ENCODE data around the gene CD82.

The CD82 gene

GRCh38 chr11:44610186-44610955 is 44.9 kb downstream of the CD82 start:
- Histone ChIP-seq H3K9me3 (ENCODE audit: control insufficient read depth, insufficient read depth, low read length) (no peaks in the 10 kb centered on the region), H3K4me2 (ENCODE audit: low read length) (no peak overlapping the region), H3K4me3 (ENCODE audit: low read length) (no peak overlapping the region), H3K9me2 (replicated peaks; ENCODE audit: control insufficient read depth, low read length) (no peaks in the 10 kb centered on the region), H3K36me3 (ENCODE audit: control insufficient read depth, low read length) (no peaks in the 10 kb centered on the region), H3F3A (ENCODE audit: control insufficient read depth, insufficient read depth) (no peaks in the 10 kb centered on the region), H3K79me2 (ENCODE audit: control insufficient read depth, low read length) (no peaks in the 10 kb centered on the region), H4K20me1 (ENCODE audit: control insufficient read depth, insufficient read depth, low read depth, low read length) (no peaks in the 10 kb centered on the region), H3K4me1 (ENCODE audit: control insufficient read depth, low read length) (peaks cover 29% of the 10 kb centered on the region), H3K27me3 (ENCODE audit: control insufficient read depth, low read length) (peaks cover 9% of the 10 kb centered on the region; the same call in 1 of the 2 replicates), H3K27ac (ENCODE audit: low read depth, low read length) (no peak overlapping the region)
- TF ChIP-seq EZH2phosphoT487 (IDR thresholded peaks at IDR 0.05; ENCODE audit: borderline replicate concordance, low read length) (no peak), CTCF (IDR thresholded peaks at IDR 0.05; ENCODE audit: low read depth, low read length, poor library complexity, severe bottlenecking) (no peak)

GRCh38 chr11:44611088-44611487 is 45.6 kb downstream of the CD82 start:
- TF ChIP-seq EZH2phosphoT487 (IDR thresholded peaks at IDR 0.05; ENCODE audit: borderline replicate concordance, low read length) (no peak), CTCF (IDR thresholded peaks at IDR 0.05; ENCODE audit: low read depth, low read length, poor library complexity, severe bottlenecking) (no peak)
- no peaks in the 10 kb centered on the region for H4K20me1 ChIP-seq (ENCODE audit: control insufficient read depth, insufficient read depth, low read depth, low read length)
- H3K4me1 ChIP-seq (ENCODE audit: control insufficient read depth, low read length) = peaks cover 29% of the 10 kb centered on the region
- no peaks in the 10 kb centered on the region for H3F3A ChIP-seq (ENCODE audit: control insufficient read depth, insufficient read depth)
- no peak overlapping the region for H3K4me3 ChIP-seq (ENCODE audit: low read length)
- no peak overlapping the region for H3K4me2 ChIP-seq (ENCODE audit: low read length)
- H3K27ac ChIP-seq (ENCODE audit: low read depth, low read length) = no peak overlapping the region
- no peaks in the 10 kb centered on the region for H3K9me3 ChIP-seq (ENCODE audit: control insufficient read depth, insufficient read depth, low read length)
- no peaks in the 10 kb centered on the region for H3K9me2 ChIP-seq (replicated peaks; ENCODE audit: control insufficient read depth, low read length)
- H3K79me2 ChIP-seq (ENCODE audit: control insufficient read depth, low read length) = no peaks in the 10 kb centered on the region
- H3K36me3 ChIP-seq (ENCODE audit: control insufficient read depth, low read length) = no peaks in the 10 kb centered on the region
- peaks cover 9% of the 10 kb centered on the region; the same call in 1 of the 2 replicates for H3K27me3 ChIP-seq (ENCODE audit: control insufficient read depth, low read length)

- Histone ChIP-seq H3K36me3 (ENCODE audit: control insufficient read depth, low read length) (no peaks in the 10 kb centered on the region), H3K4me1 (ENCODE audit: control insufficient read depth, low read length) (peaks cover 29% of the 10 kb centered on the region)
- TF ChIP-seq EZH2phosphoT487 (IDR thresholded peaks at IDR 0.05; ENCODE audit: borderline replicate concordance, low read length) (no peak), CTCF (IDR thresholded peaks at IDR 0.05; ENCODE audit: low read depth, low read length, poor library complexity, severe bottlenecking) (no peak)
Measured at GRCh38 chr11:44611687-44612434, 46.4 kb downstream of the CD82 start.

More at GRCh38 chr11:44611687-44612434, 46.4 kb downstream of the CD82 start:
- Histone ChIP-seq H3K4me3 (ENCODE audit: low read length) (no peak overlapping the region), H3K79me2 (ENCODE audit: control insufficient read depth, low read length) (no peaks in the 10 kb centered on the region), H3K9me3 (ENCODE audit: control insufficient read depth, insufficient read depth, low read length) (no peaks in the 10 kb centered on the region), H3F3A (ENCODE audit: control insufficient read depth, insufficient read depth) (no peaks in the 10 kb centered on the region), H4K20me1 (ENCODE audit: control insufficient read depth, insufficient read depth, low read depth, low read length) (no peaks in the 10 kb centered on the region), H3K4me2 (ENCODE audit: low read length) (no peak overlapping the region), H3K27me3 (ENCODE audit: control insufficient read depth, low read length) (peaks cover 9% of the 10 kb centered on the region; the same call in 1 of the 2 replicates), H3K9me2 (replicated peaks; ENCODE audit: control insufficient read depth, low read length) (no peaks in the 10 kb centered on the region), H3K27ac (ENCODE audit: low read depth, low read length) (no peak overlapping the region)

Measured in DOHH2 (cell line).